Chondrocyte (in vitro differentiated cells): Measurements from ENCODE around the gene MRPS2. TPM values are rescaled to one million over a fixed set of nuclear protein-coding genes. Genes with fewer than 3 reads are reported as not detected.
A peak's percentile ranks its signal among the peaks of the same experiment; 100 is the strongest.
"Not testable (repeated sequence)": the region's sequence is repeated elsewhere in the genome, so short reads cannot be mapped to it uniquely, and the experiment has no call there.

Experiments used
- DNase-seq: peaks from one replicate; pipeline ENCODE4 v3.0.0; 2021; ENCODE audit warnings: mixed read lengths, low spot score
- H3K27ac Mint-ChIP-seq: one replicate; pipeline ENCODE4 v1.8.0; 2021; ENCODE audit warnings: mild to moderate bottlenecking, moderate library complexity, mixed read lengths; ENCODE audit not compliant: unreplicated experiment
- H3K27me3 Mint-ChIP-seq: 2 replicates; pipeline ENCODE4 v1.8.0; 2021; ENCODE audit warnings: low read depth, mixed read lengths
- H3K36me3 Mint-ChIP-seq: 2 replicates; pipeline ENCODE4 v1.8.0; 2021; ENCODE audit warnings: low read depth, mixed read lengths
- H3K4me1 Mint-ChIP-seq: 2 replicates; pipeline ENCODE4 v1.8.0; 2021; ENCODE audit warnings: low read depth, mild to moderate bottlenecking, mixed read lengths
- H3K4me3 Mint-ChIP-seq: one replicate; pipeline ENCODE4 v1.8.0; 2021; ENCODE audit warnings: mild to moderate bottlenecking, moderate library complexity, mixed read lengths; ENCODE audit not compliant: unreplicated experiment
- H3K9me3 Mint-ChIP-seq: 2 replicates; pipeline ENCODE4 v1.8.0; 2021; ENCODE audit warnings: low read depth, mixed read lengths
- CTCF ChIP-seq: fragments of 200-600 bp; sonication (generic); IDR thresholded peaks from 2 replicates; pipeline ENCODE4 v1.5.0; 2021; ENCODE audit warnings: antibody characterized with exemption, mild to moderate bottlenecking, moderate library complexity
- long read RNA-seq: library from polyadenylated mRNA; stranded (forward); transcript quantifications from one replicate; pipeline ENCODE4 v2.0.0, GENCODE V29; 2021
- total RNA-seq: library from RNA; stranded (reverse); gene quantifications from 3 replicates; pipeline ENCODE4 v1.2.1, GENCODE V29; 2021

MRPS2 gene
- 22.7 to 24.6 TPM (median 24.4 TPM) in 3 replicates for total RNA-seq
- long read RNA-seq, transcript MRPS2-201 (4 exons, 1,510 nt) = major isoform, 41 of 50 reads
- long read RNA-seq, partial matches to known transcripts = 2 of 50 reads
- long read RNA-seq, other reads (novel, unspliced or antisense) = 7 of 50 reads

DNA sequence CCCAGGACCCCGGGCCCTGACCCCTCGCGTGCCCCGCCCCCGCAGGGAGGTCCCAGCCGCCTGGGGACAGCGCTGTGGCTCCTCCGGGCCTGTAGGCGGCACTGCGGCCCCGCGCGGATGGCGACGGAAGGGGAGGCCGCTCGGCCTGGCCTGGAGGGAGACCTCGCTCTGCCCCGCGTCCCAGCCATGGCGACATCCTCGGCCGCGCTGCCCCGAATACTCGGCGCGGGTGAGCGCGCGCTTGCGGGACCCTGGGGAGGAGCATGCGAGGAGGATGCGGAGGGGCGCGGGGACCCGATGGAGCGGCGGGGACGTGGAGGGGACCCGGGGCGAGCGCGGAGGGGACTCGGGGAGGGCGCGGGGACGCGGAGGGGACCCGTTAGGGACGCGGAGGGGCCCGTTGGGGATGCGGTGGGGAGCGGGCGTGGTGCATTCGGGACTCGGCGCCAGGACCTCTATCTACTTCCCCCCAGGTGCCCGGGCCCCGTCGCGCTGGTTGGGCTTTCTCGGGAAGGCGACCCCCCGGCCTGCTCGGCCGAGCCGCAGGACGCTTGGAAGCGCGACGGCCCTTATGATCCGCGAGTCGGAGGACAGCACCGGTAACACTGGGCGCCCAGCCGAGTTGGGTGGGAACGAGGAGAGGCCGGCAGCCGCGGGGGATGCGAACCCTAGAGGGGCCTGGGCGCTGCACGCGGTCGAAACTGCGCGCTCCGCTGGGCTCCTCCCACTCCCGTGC, at the start of gene MRPS2:
TSS of gene MRPS2 (plus strand) at position 158 of the 736 bp plus-strand sequence. CDS start at position 187, 29 bp downstream.
- peak; percentile 95 for DNase-seq
- Mint-ChIP-seq H3K9me3 (no peaks in the 10 kb centered on the region), H3K4me3 (peak within 1 kb of the TSS; percentile 89), H3K27ac (peak within 1 kb of the TSS; percentile 87), H3K36me3 (peaks cover 8% of the 10 kb centered on the region), H3K27me3 (no peaks in the 10 kb centered on the region), H3K4me1 (peaks cover 18% of the 10 kb centered on the region)
- TF ChIP-seq CTCF = peak; percentile 92

- Mint-ChIP-seq H3K4me3 (no peak overlapping the region), H3K27ac (no peak overlapping the region), H3K27me3 (peaks cover 16% of the 10 kb centered on the region), H3K4me1 (no peaks in the 10 kb centered on the region), H3K36me3 (peaks cover 2% of the 10 kb centered on the region), H3K9me3 (peaks cover 10% of the 10 kb centered on the region)
- TF ChIP-seq CTCF = no peak
- no peak for DNase-seq
Observed at GRCh38 chr9:135450956-135451355, 49.5 kb upstream of the MRPS2 start.

GRCh38 chr9:135451909-135452308, 48.6 kb upstream of the MRPS2 start:
- peaks cover 10% of the 10 kb centered on the region for H3K9me3 Mint-ChIP-seq
- H3K36me3 Mint-ChIP-seq = not testable (repeated sequence)

GRCh38 chr9:135454737-135455136, 45.7 kb upstream of the MRPS2 start:
- H3K9me3 Mint-ChIP-seq = peaks cover 14% of the 10 kb centered on the region
- DNase-seq = peak; percentile 24
- H3K27ac Mint-ChIP-seq = no peak overlapping the region
- H3K36me3 Mint-ChIP-seq = peaks cover 2% of the 10 kb centered on the region
- no peak overlapping the region for H3K4me3 Mint-ChIP-seq
- no peak for TF ChIP-seq CTCF
- H3K4me1 Mint-ChIP-seq = no peaks in the 10 kb centered on the region
- H3K27me3 Mint-ChIP-seq = peaks cover 19% of the 10 kb centered on the region

More at GRCh38 chr9:135451909-135452308, 48.6 kb upstream of the MRPS2 start:
- not testable (repeated sequence) for H3K4me3 Mint-ChIP-seq, H3K27ac Mint-ChIP-seq, DNase-seq, H3K4me1 Mint-ChIP-seq
- H3K27me3 Mint-ChIP-seq = peaks cover 16% of the 10 kb centered on the region

DNA sequence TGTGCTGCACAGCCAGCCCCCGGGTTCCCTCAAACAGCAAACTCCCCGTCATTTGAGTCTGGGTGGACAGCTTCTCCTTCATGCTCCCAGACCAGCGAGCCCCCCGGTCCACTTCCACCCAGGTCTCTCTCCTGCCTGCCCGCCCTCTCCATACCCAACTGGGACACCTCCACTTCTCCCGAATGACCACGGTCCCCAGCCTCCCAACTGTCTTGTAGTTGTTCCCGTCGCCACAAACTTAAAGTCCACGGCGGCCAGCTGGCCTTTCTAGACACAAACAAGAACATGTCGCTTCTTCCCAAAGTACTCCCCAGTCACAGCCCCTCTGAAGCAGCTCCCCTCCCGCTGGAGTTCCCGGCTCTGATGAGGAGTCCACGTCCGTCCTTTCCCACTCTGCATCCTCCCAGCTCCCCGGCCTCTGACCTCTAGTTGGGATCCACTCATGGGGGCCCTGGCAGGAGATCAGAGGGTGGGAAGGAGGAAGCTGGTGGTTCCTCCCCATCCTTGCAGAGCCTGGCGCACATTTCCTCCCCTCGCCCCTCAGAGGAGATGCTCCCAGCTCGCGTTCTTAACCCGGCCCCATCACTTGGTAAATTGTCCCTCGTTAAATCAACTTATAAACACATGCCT, 45.0 kb upstream of the MRPS2 start:
- H3K27ac Mint-ChIP-seq = no peak overlapping the region
- H3K4me1 Mint-ChIP-seq = no peaks in the 10 kb centered on the region
- no peak for TF ChIP-seq CTCF

More for the DNA sequence above, 45.0 kb upstream of the MRPS2 start:
- peak; percentile 92 for DNase-seq
- H3K4me3 Mint-ChIP-seq = no peak overlapping the region
- peaks cover 22% of the 10 kb centered on the region for H3K27me3 Mint-ChIP-seq
- peaks cover 14% of the 10 kb centered on the region for H3K9me3 Mint-ChIP-seq
- peaks cover 2% of the 10 kb centered on the region for H3K36me3 Mint-ChIP-seq
